Peyer's patch (tissue), 4 donors: ENCODE data around the gene TGFBR3L. TPM values are rescaled to one million over a fixed set of nuclear protein-coding genes. Genes with fewer than 3 reads are reported as not detected.
A peak's percentile ranks its signal among the peaks of the same experiment; 100 is the strongest.

ENCODE experiments used
- DNase-seq, 3 donors: peaks; one replicate each; pipeline ENCODE4 v3.0.0-alpha.2; 2017 to 2019
- H3K27ac ChIP-seq, 4 donors: fragments of 200-600 bp; sonication (generic); one replicate each; pipeline ENCODE4 v1.5.1; 2016 to 2019
- H3K27me3 ChIP-seq, 2 donors: fragments of 200-600 bp; sonication (generic); one replicate each; pipeline ENCODE4 v1.5.1; 2019
- H3K36me3 ChIP-seq, 3 donors: fragments of 200-600 bp; sonication (generic); one replicate each; pipeline ENCODE4 v1.5.1; 2016 to 2019
- H3K4me1 ChIP-seq, 4 donors: fragments of 200-600 bp; sonication (generic); one replicate each; pipeline ENCODE4 v1.5.1; 2016 to 2019
- H3K4me3 ChIP-seq, 4 donors: fragments of 200-600 bp; sonication (generic); 1 replicate in 3 of 4; 2 replicates in 1 of 4; pipeline ENCODE4 v1.5.1; 2016 to 2019; ENCODE audit warnings: mild to moderate bottlenecking in 1 of 4
- H3K9me3 ChIP-seq, 4 donors: fragments of 200-600 bp; sonication (generic); one replicate each; pipeline ENCODE4 v1.5.1; 2016 to 2019; ENCODE audit warnings: mild to moderate bottlenecking in 1 of 4
- POLR2A ChIP-seq, 2 donors: fragments of 450-650 bp; IDR thresholded peaks; one replicate each; pipeline ENCODE4 v1.5.1; 2017; ENCODE audit warnings: antibody characterized with exemption in 2 of 2, mild to moderate bottlenecking in 2 of 2, moderate library complexity in 2 of 2
- total RNA-seq, 4 donors: library from RNA; depleted of rRNA; stranded (reverse); fragments of >200 nt; gene quantifications; one replicate each; pipeline ENCODE4 v1.1.0, GENCODE V29; 2016
- TF ChIP-seq, protein P1 (sequence below), 6 experiments: fragments of 450-650 bp in 4 of 6; fragments of 200-600 bp in 2 of 6; sonication (generic) in 1 of 6; IDR thresholded peaks; one replicate each; pipeline ENCODE4 v1.5.1; 2017 to 2019; ENCODE audit warnings: antibody characterized with exemption in 6 of 6, mild to moderate bottlenecking in 3 of 6, moderate library complexity in 1 of 6

The TGFBR3L gene
- total RNA-seq, 4 donors from 2014 or later = not detected

DNA sequence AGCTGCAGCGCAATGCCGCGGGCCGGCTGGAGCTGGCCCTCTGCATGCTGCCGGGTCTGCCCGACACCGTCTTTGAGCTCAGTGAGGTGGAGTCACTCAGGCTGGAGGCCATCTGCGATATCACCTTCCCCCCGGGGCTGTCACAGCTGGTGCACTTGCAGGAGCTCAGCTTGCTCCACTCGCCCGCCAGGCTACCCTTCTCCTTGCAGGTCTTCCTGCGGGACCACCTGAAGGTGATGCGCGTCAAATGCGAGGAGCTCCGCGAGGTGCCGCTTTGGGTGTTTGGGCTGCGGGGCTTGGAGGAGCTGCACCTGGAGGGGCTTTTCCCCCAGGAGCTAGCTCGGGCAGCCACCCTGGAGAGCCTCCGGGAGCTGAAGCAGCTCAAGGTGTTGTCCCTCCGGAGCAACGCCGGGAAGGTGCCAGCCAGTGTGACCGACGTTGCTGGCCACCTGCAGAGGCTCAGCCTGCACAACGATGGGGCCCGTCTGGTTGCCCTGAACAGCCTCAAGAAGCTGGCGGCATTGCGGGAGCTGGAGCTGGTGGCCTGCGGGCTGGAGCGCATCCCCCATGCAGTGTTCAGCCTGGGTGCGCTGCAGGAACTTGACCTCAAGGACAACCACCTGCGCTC is 14.8 kb upstream of the TGFBR3L start:
- no peak overlapping the region for H3K27ac ChIP-seq
- H3K9me3 ChIP-seq = no peaks in the 10 kb centered on the region
- H3K36me3 ChIP-seq = no peaks in the 10 kb centered on the region
- no peak overlapping the region for H3K4me3 ChIP-seq
- H3K27me3 ChIP-seq = no peaks in the 10 kb centered on the region
- peak in 1 of 3 donors; percentile 43 for DNase-seq
- no peak for TF ChIP-seq POLR2A (IDR thresholded peaks at IDR 0.05)
- H3K4me1 ChIP-seq = peaks cover 3 to 17% (median 11%) of the 10 kb centered on the region in 4 donors

DNA sequence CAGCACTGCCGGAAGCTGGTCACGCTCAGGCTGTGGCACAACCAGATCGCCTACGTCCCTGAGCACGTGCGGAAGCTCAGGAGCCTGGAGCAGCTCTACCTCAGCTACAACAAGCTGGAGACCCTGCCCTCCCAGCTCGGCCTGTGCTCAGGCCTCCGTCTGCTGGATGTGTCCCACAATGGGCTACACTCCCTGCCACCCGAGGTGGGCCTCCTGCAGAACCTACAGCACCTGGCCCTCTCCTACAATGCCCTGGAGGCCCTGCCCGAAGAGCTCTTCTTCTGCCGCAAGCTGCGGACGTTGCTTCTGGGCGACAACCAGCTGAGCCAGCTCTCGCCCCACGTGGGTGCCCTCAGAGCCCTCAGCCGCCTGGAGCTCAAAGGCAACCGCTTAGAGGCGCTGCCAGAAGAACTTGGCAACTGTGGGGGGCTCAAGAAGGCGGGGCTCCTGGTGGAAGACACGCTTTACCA is 14.2 kb upstream of the TGFBR3L start:
- no peaks in the 10 kb centered on the region for H3K9me3 ChIP-seq
- peak in 1 of 3 donors; percentile 36 for DNase-seq
- no peak overlapping the region for H3K4me3 ChIP-seq
- no peaks in the 10 kb centered on the region for H3K27me3 ChIP-seq
- no peak overlapping the region for H3K27ac ChIP-seq
- TF ChIP-seq, protein P1, sequence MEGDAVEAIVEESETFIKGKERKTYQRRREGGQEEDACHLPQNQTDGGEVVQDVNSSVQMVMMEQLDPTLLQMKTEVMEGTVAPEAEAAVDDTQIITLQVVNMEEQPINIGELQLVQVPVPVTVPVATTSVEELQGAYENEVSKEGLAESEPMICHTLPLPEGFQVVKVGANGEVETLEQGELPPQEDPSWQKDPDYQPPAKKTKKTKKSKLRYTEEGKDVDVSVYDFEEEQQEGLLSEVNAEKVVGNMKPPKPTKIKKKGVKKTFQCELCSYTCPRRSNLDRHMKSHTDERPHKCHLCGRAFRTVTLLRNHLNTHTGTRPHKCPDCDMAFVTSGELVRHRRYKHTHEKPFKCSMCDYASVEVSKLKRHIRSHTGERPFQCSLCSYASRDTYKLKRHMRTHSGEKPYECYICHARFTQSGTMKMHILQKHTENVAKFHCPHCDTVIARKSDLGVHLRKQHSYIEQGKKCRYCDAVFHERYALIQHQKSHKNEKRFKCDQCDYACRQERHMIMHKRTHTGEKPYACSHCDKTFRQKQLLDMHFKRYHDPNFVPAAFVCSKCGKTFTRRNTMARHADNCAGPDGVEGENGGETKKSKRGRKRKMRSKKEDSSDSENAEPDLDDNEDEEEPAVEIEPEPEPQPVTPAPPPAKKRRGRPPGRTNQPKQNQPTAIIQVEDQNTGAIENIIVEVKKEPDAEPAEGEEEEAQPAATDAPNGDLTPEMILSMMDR (IDR thresholded peaks at IDR 0.05) = no peak
- TF ChIP-seq POLR2A (IDR thresholded peaks at IDR 0.05) = no peak
- peaks cover 3 to 21% (median 15%) of the 10 kb centered on the region in 4 donors for H3K4me1 ChIP-seq
- H3K36me3 ChIP-seq = peaks cover 0 to 1% (median 0%) of the 10 kb centered on the region in 3 donors

DNA sequence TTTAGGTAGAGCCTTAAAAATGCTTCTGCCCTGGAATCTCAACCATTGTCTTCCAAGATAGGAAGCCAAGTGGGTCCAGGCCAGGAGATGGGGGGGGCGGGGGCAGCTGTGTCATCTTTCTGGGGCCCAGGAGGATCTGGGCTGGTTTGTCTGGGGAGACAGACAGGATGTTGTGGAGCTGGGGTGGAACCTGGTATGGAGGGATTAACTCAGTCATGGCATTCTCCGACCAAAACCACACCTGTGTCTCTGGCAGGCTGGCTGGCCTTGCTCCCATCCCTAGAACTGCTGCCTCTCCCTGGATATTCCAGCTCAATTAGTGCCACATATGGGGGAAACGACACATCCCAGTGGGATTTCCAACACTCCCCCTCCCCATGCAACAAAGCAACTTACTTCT is 13.7 kb upstream of the TGFBR3L start:
- H3K27ac ChIP-seq = no peak overlapping the region
- no peak for TF ChIP-seq POLR2A (IDR thresholded peaks at IDR 0.05)
- TF ChIP-seq, protein P1 (IDR thresholded peaks at IDR 0.05) = no peak
- no peak overlapping the region for H3K4me3 ChIP-seq
- H3K36me3 ChIP-seq = peaks cover 0 to 6% (median 0%) of the 10 kb centered on the region in 3 donors
- H3K4me1 ChIP-seq = peaks cover 3 to 26% (median 15%) of the 10 kb centered on the region in 4 donors
- no peak for DNase-seq
- H3K9me3 ChIP-seq = no peaks in the 10 kb centered on the region
- no peaks in the 10 kb centered on the region for H3K27me3 ChIP-seq

DNA sequence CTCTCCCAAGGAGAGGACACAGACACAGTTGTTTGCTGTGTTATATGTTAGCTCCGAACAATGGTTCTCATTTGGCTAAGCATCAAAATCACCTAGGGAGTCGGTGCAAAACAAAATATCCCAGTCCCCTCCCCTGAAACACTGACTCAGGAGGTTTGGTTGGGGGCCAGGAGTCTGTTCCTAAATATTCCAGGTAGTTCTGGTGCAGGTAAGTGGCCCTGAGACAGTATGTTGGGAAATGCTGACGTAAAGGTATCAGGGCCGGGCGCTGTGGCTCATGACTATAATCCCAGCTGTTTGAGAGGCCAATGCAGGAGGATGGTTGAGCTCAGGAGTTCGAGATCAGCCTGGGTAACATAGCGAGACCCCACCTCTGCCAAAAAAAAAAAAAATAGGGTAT is 13.3 kb upstream of the TGFBR3L start:
- no peak overlapping the region for H3K4me3 ChIP-seq
- no peak overlapping the region for H3K27ac ChIP-seq
- no peak for DNase-seq
- peaks cover 3 to 30% (median 15%) of the 10 kb centered on the region in 4 donors for H3K4me1 ChIP-seq
- H3K36me3 ChIP-seq = peaks cover 0 to 10% (median 0%) of the 10 kb centered on the region in 3 donors
- H3K9me3 ChIP-seq = no peaks in the 10 kb centered on the region
- TF ChIP-seq, protein P1 (IDR thresholded peaks at IDR 0.05) = no peak
- TF ChIP-seq POLR2A (IDR thresholded peaks at IDR 0.05) = no peak
- no peaks in the 10 kb centered on the region for H3K27me3 ChIP-seq

- TF ChIP-seq POLR2A (IDR thresholded peaks at IDR 0.05) = no peak
- TF ChIP-seq, protein P1 (IDR thresholded peaks at IDR 0.05) = no peak
- Histone ChIP-seq H3K9me3 (no peaks in the 10 kb centered on the region), H3K4me3 (peak overlapping the region; percentile 37 to 89 (median 70)), H3K36me3 (peaks cover 0 to 21% (median 0%) of the 10 kb centered on the region in 3 donors), H3K27ac (peak overlapping the region; percentile 52 to 95 (median 86)), H3K4me1 (peaks cover 3 to 30% (median 15%) of the 10 kb centered on the region in 4 donors), H3K27me3 (no peaks in the 10 kb centered on the region)
- DNase-seq = no peak
Measured at GRCh38 chr19:7902796-7903243, 11.8 kb upstream of the TGFBR3L start.
